SK-N-SH treated with all-trans-retinoic acid at 6 μM for 48 hours (cell line): ENCODE data around the gene MNX1.

ENCODE experiments used
- ATAC-seq: fragments of 200-7000 bp; cut with Tn5 transposase; 3 replicates; pipeline ENCODE4 v1.9.1; 2020; ENCODE audit warnings: mild to moderate bottlenecking, moderate library complexity
- ARNTL ChIP-seq: fragments of 450-650 bp; formaldehyde crosslinking; IDR thresholded peaks from 2 replicates; pipeline ENCODE4 v1.5.0; 2020; ENCODE audit warnings: low read depth, mild to moderate bottlenecking, moderate library complexity, borderline replicate concordance
- BACH2 ChIP-seq: fragments of 250-450 bp; sonication (Bioruptor Pico); IDR thresholded peaks from 2 replicates; pipeline ENCODE4 v1.9.0; 2021; ENCODE audit warnings: mild to moderate bottlenecking, borderline replicate concordance
- CSDC2 ChIP-seq: fragments of 250-450 bp; sonication (Bioruptor Pico); IDR thresholded peaks from 2 replicates; pipeline ENCODE4 v1.5.0; 2020; ENCODE audit warnings: mild to moderate bottlenecking, moderate library complexity
- ESRRG ChIP-seq: fragments of 250-450 bp; sonication (Bioruptor Pico); IDR thresholded peaks from 2 replicates; pipeline ENCODE4 v1.6.1; 2021; ENCODE audit warnings: mild to moderate bottlenecking
- OSR1 ChIP-seq: fragments of 250-450 bp; sonication (Bioruptor Pico); IDR thresholded peaks from 2 replicates; pipeline ENCODE4 v1.8.0; 2022; ENCODE audit warnings: moderate library complexity, mild to moderate bottlenecking, inconsistent platforms
- PPARA ChIP-seq: fragments of 250-450 bp; sonication (Bioruptor Pico); IDR thresholded peaks from 2 replicates; pipeline ENCODE4 v1.5.0; 2020; ENCODE audit warnings: mild to moderate bottlenecking, borderline replicate concordance
- RARB ChIP-seq: fragments of 250-450 bp; sonication (Bioruptor Pico); IDR thresholded peaks from 2 replicates; pipeline ENCODE4 v1.8.0; 2021; ENCODE audit warnings: mild to moderate bottlenecking, moderate library complexity
- SNAI2 ChIP-seq: fragments of 250-450 bp; sonication (Bioruptor Pico); IDR thresholded peaks from 2 replicates; pipeline ENCODE4 v1.5.0; 2020; ENCODE audit warnings: mild to moderate bottlenecking, moderate library complexity
- TOX ChIP-seq: fragments of 250-450 bp; sonication (Bioruptor Pico); IDR thresholded peaks from 2 replicates; pipeline ENCODE4 v1.8.0; 2021; ENCODE audit warnings: mild to moderate bottlenecking, moderate library complexity, borderline replicate concordance
- ZC3H10 ChIP-seq: fragments of 250-450 bp; sonication (Bioruptor Pico); IDR thresholded peaks from 2 replicates; pipeline ENCODE4 v1.5.1; 2021; ENCODE audit warnings: mild to moderate bottlenecking, moderate library complexity
- ZFP3 ChIP-seq: fragments of 250-450 bp; sonication (Bioruptor Pico); IDR thresholded peaks from 2 replicates; pipeline ENCODE4 v1.5.0; 2020; ENCODE audit warnings: mild to moderate bottlenecking, moderate library complexity
- ZFP30 ChIP-seq: fragments of 450-650 bp; formaldehyde crosslinking; IDR thresholded peaks from 2 replicates; pipeline ENCODE4 v1.5.0; 2022; ENCODE audit warnings: mild to moderate bottlenecking, moderate library complexity
- ZNF565 ChIP-seq: fragments of 450-650 bp; formaldehyde crosslinking; conservative IDR thresholded peaks from 2 replicates; pipeline ENCODE4 v1.5.0; 2020; ENCODE audit warnings: low read depth, mild to moderate bottlenecking, moderate library complexity
- ZNF70 ChIP-seq: fragments of 450-650 bp; formaldehyde crosslinking; IDR thresholded peaks from 2 replicates; pipeline ENCODE4 v1.5.0; 2020; ENCODE audit warnings: mild to moderate bottlenecking, moderate library complexity
- ZNF8 ChIP-seq: fragments of 450-650 bp; formaldehyde crosslinking; IDR thresholded peaks from 2 replicates; pipeline ENCODE4 v1.5.0; 2020; ENCODE audit warnings: mild to moderate bottlenecking, moderate library complexity
- TF ChIP-seq, protein P1 (sequence below): fragments of 250-450 bp; sonication (Bioruptor Pico); IDR thresholded peaks from 2 replicates; pipeline ENCODE4 v1.8.0; 2020; ENCODE audit warnings: mild to moderate bottlenecking, moderate library complexity, borderline replicate concordance
- TF ChIP-seq, protein P2 (sequence below): fragments of 250-450 bp; sonication (Bioruptor Pico); IDR thresholded peaks from 2 replicates; pipeline ENCODE4 v1.8.0; 2021; ENCODE audit warnings: low read depth, mild to moderate bottlenecking, moderate library complexity, borderline replicate concordance
- TF ChIP-seq, protein P3 (sequence below): fragments of 250-450 bp; sonication (Bioruptor Pico); IDR thresholded peaks from 2 replicates; pipeline ENCODE4 v1.5.1; 2021; ENCODE audit warnings: mild to moderate bottlenecking, moderate library complexity
- TF ChIP-seq, protein P4 (sequence below): fragments of 250-450 bp; sonication (Bioruptor Pico); IDR thresholded peaks from 2 replicates; pipeline ENCODE4 v1.5.0; 2020; ENCODE audit warnings: mild to moderate bottlenecking, moderate library complexity
- TF ChIP-seq, protein P5 (sequence below): fragments of 250-450 bp; sonication (Bioruptor Pico); IDR thresholded peaks from 2 replicates; pipeline ENCODE4 v1.5.1; 2020; ENCODE audit warnings: low read depth, mild to moderate bottlenecking, moderate library complexity

MNX1 gene

DNA sequence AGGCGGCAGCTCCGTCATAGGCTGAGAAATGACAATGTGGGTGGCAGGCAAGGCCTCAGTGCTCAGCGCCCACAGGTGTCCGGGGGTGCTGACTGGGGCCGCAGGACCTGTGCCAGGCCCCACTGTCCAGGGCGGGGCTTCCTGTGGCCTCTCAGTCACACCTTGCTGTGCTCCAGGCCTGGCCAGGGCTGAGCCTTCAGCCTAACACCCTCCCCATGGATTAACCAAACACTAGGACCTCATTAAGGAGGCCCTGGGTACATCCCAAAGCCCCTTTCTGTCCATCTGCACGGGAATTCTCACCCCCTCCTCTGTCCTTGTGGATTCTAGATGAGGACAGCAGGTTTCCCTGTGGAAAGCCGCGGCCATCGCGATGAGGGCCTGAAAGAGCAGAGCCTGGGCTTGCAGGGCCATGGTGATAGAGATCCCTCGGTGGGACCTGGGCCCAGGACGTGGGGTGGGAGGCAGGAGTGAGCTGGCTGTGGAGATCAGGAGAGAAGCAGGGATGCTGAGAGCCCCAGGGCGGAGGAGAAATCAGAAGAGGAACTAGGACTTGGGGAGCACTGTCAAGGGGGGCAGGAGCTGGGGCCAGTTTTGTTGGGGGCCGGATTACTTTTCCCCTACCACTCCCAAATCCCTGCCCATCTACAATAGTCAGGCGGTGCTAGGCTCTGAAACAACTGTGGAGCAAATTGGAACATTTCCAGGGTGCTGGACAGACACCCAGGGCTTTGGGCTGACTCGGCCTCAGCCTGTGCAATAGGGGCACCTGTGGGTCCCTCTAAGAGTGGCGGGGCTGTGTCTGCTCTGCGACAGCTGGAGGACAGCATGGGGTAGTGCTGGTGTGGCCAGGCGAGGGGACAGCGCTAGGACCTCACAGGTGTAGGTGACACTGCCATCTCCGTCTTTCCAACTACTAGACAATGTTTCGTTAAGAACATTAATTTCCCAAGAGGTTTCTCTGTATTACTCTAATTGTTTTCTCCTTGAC lies 23.3 kb upstream of the MNX1 start:
- ATAC-seq: peak; percentile 9; the same call in 1 of the 3 replicates
- TF ChIP-seq ZC3H10: no peak
- TF ChIP-seq TOX: no peak
- TF ChIP-seq ZFP30 (CRISPR knock-in tag): no peak
- no peak for TF ChIP-seq OSR1 (CRISPR knock-in tag)
- TF ChIP-seq, protein P1, sequence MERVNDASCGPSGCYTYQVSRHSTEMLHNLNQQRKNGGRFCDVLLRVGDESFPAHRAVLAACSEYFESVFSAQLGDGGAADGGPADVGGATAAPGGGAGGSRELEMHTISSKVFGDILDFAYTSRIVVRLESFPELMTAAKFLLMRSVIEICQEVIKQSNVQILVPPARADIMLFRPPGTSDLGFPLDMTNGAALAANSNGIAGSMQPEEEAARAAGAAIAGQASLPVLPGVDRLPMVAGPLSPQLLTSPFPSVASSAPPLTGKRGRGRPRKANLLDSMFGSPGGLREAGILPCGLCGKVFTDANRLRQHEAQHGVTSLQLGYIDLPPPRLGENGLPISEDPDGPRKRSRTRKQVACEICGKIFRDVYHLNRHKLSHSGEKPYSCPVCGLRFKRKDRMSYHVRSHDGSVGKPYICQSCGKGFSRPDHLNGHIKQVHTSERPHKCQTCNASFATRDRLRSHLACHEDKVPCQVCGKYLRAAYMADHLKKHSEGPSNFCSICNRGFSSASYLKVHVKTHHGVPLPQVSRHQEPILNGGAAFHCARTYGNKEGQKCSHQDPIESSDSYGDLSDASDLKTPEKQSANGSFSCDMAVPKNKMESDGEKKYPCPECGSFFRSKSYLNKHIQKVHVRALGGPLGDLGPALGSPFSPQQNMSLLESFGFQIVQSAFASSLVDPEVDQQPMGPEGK (CRISPR knock-in tag): no peak
- TF ChIP-seq, protein P2, sequence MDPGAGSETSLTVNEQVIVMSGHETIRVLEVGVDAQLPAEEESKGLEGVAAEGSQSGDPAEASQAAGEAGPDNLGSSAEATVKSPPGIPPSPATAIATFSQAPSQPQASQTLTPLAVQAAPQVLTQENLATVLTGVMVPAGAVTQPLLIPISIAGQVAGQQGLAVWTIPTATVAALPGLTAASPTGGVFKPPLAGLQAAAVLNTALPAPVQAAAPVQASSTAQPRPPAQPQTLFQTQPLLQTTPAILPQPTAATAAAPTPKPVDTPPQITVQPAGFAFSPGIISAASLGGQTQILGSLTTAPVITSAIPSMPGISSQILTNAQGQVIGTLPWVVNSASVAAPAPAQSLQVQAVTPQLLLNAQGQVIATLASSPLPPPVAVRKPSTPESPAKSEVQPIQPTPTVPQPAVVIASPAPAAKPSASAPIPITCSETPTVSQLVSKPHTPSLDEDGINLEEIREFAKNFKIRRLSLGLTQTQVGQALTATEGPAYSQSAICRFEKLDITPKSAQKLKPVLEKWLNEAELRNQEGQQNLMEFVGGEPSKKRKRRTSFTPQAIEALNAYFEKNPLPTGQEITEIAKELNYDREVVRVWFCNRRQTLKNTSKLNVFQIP (CRISPR knock-in tag): no peak
- no peak for TF ChIP-seq RARB (CRISPR knock-in tag)
- no peak for TF ChIP-seq PPARA
- TF ChIP-seq BACH2 (CRISPR knock-in tag): no peak
- TF ChIP-seq ZNF70 (CRISPR knock-in tag): no peak
- no peak for TF ChIP-seq CSDC2 (CRISPR knock-in tag)
- TF ChIP-seq ESRRG (CRISPR knock-in tag): no peak
- no peak for TF ChIP-seq ZNF8 (CRISPR knock-in tag)
- TF ChIP-seq ZFP3 (CRISPR knock-in tag): no peak
- TF ChIP-seq ARNTL (CRISPR knock-in tag): no peak

DNA sequence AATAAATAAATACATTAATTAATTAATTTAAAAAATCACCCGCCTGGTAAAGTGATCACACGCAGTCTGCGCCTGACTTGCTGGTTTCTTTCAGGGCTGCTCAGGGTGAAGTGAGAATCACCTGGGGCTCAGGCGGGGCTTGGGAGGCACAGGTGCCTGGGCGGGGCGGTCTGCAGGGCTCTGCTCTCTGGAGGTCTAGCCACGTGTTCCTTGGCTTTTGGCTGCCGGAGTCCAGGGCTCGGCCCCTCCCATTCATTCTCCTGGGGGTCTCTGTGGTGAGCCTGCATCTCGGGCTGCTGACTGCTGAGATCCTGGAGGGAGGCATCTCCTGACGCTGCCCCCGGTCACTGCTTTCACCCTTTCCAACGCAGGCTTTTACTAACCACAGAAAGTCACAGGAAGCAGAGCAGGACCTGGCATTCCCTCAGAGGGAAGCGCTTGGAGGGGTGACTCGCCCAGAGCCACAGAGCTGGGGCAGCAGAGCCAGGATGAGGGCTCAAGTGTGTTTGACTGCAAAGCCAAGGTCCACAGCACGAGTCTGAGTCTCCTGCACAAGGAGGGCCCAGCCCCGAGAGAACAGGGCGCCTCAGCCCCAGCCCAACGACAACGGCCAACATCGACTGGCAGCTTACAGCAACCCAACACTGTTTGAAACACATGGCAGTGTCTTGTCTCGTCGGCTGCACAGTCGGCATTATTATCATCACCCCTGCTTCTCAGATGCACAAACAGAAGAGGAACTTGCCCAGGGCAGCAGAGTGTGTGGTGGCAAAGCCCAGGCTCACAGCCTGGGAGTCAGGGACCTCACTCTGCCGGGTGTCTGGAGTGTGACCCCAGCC lies 22.4 kb upstream of the MNX1 start:
- ATAC-seq: peak; percentile 45
- TF ChIP-seq, protein P3, sequence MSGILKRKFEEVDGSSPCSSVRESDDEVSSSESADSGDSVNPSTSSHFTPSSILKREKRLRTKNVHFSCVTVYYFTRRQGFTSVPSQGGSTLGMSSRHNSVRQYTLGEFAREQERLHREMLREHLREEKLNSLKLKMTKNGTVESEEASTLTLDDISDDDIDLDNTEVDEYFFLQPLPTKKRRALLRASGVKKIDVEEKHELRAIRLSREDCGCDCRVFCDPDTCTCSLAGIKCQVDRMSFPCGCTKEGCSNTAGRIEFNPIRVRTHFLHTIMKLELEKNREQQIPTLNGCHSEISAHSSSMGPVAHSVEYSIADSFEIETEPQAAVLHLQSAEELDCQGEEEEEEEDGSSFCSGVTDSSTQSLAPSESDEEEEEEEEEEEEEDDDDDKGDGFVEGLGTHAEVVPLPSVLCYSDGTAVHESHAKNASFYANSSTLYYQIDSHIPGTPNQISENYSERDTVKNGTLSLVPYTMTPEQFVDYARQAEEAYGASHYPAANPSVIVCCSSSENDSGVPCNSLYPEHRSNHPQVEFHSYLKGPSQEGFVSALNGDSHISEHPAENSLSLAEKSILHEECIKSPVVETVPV (CRISPR knock-in tag): no peak
- TF ChIP-seq ARNTL (CRISPR knock-in tag): no peak
- TF ChIP-seq, protein P4, sequence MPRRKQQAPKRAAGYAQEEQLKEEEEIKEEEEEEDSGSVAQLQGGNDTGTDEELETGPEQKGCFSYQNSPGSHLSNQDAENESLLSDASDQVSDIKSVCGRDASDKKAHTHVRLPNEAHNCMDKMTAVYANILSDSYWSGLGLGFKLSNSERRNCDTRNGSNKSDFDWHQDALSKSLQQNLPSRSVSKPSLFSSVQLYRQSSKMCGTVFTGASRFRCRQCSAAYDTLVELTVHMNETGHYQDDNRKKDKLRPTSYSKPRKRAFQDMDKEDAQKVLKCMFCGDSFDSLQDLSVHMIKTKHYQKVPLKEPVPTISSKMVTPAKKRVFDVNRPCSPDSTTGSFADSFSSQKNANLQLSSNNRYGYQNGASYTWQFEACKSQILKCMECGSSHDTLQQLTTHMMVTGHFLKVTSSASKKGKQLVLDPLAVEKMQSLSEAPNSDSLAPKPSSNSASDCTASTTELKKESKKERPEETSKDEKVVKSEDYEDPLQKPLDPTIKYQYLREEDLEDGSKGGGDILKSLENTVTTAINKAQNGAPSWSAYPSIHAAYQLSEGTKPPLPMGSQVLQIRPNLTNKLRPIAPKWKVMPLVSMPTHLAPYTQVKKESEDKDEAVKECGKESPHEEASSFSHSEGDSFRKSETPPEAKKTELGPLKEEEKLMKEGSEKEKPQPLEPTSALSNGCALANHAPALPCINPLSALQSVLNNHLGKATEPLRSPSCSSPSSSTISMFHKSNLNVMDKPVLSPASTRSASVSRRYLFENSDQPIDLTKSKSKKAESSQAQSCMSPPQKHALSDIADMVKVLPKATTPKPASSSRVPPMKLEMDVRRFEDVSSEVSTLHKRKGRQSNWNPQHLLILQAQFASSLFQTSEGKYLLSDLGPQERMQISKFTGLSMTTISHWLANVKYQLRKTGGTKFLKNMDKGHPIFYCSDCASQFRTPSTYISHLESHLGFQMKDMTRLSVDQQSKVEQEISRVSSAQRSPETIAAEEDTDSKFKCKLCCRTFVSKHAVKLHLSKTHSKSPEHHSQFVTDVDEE (CRISPR knock-in tag): no peak
- no peak for TF ChIP-seq PPARA
- no peak for TF ChIP-seq SNAI2 (CRISPR knock-in tag)
- TF ChIP-seq ZNF565 (CRISPR knock-in tag): no peak
- TF ChIP-seq, protein P5, sequence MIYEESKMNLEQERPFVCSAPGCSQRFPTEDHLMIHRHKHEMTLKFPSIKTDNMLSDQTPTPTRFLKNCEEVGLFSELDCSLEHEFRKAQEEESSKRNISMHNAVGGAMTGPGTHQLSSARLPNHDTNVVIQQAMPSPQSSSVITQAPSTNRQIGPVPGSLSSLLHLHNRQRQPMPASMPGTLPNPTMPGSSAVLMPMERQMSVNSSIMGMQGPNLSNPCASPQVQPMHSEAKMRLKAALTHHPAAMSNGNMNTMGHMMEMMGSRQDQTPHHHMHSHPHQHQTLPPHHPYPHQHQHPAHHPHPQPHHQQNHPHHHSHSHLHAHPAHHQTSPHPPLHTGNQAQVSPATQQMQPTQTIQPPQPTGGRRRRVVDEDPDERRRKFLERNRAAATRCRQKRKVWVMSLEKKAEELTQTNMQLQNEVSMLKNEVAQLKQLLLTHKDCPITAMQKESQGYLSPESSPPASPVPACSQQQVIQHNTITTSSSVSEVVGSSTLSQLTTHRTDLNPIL: no peak
- TF ChIP-seq RARB (CRISPR knock-in tag): no peak
- TF ChIP-seq TOX: no peak
- no peak for TF ChIP-seq ZNF70 (CRISPR knock-in tag)
- TF ChIP-seq, all 23 proteins: peak for 0
